Occipital lobe (tissue), 2 donors: Measurements from ENCODE around the gene C9orf85. TPM values are rescaled to one million over a fixed set of nuclear protein-coding genes. Genes with fewer than 3 reads are reported as not detected.
"Not testable (repeated sequence)": the region's sequence is repeated elsewhere in the genome, so short reads cannot be mapped to it uniquely, and the experiment has no call there.

Source experiments
- DNase-seq: peaks from one replicate; lab custom pipeline; 2025; lab: John Stamatoyannopoulos, UW
- total RNA-seq: library from RNA; depleted of rRNA; stranded (reverse); fragments of >200 nt; gene quantifications from one replicate; pipeline ENCODE4 v1.2.3, GENCODE V29; 2014

Gene C9orf85
- total RNA-seq, 1 donor from 2014 or later = 14.2 TPM

GRCh38 chr9:71937898-71938297 lies 26.5 kb downstream of the C9orf85 start:
- DNase-seq = no peak

- no peak for DNase-seq
These were observed 29.7 kb downstream of the C9orf85 start for GRCh38 chr9:71941060-71941568.

DNA sequence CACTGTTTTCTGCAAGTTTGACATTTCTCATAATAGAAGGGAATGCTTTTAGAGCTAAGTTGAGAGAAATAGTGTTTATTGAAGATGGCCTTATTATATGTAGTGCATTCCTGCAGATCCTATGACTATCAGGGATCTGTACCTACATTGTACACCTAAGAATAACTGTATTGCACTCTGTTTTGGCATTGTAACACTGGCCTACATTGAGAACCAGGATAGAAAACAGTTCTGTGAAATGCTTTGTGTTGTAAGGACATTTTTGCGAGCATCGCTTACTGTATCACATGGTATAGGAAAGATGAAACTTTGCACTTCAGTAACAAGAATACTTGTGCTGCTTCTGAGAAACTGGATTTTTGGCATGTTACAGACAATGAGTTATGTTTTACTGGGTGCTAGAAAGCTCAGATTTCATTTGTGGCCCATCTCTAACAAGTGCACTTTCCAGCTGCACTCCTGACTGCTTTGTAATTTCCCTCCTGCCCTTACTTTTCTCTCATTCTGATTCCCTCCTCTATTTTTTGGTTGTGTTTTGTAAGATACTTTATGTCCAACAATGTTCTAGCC lies 30.6 kb downstream of the C9orf85 start:
- no peak for DNase-seq

DNA sequence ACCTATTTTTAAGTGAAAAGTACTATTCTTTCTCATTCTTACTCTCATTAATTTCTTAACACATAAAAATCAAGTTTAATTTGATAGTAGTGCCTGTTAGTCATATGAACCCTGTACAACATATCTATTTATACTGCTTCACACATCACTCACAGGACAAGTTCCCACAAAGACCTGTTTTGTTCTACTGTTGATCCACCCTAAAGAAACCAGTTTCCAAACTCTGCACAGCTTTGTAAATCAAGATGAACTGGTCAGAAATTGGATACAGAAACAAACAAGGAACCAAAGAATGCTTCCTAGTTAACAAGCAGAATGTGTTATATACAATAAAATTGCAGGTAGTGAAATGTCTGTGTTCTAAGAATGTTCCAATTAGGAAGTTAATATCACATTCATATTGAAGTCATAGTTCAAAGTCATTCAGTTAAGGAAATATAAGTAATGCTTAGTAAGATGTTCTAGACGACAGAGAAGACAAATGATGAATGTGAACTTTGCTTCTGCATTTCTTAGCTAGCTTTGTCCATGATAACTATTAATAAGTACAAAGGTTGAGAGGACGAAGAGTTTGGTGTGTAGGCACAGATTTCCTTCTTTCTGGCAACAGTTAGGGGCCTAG lies 33.4 kb downstream of the C9orf85 start:
- DNase-seq = no peak

DNA sequence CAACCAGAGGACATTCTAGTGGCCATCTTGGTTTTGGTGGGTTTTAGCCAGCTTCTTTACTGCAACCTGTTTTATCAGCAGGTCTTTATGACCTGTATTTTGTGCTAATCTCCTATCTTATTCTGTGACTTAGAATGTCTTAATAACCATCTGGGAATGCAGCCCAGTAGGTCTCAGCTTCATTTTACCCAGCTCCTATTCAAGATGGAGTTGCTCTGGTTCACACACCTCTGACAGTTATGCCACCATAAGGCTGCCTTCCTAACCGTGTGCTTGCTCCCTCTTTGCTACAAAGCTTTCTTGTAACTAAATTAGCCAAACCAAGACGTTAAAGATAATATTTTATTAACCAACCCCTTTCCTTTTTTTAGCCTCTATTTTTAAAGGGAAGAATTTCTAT lies 43.2 kb downstream of the C9orf85 start:
- DNase-seq = not testable (repeated sequence)

- DNase-seq = no peak
These were observed 44.0 kb downstream of the C9orf85 start for GRCh38 chr9:71955300-71955915.

DNA sequence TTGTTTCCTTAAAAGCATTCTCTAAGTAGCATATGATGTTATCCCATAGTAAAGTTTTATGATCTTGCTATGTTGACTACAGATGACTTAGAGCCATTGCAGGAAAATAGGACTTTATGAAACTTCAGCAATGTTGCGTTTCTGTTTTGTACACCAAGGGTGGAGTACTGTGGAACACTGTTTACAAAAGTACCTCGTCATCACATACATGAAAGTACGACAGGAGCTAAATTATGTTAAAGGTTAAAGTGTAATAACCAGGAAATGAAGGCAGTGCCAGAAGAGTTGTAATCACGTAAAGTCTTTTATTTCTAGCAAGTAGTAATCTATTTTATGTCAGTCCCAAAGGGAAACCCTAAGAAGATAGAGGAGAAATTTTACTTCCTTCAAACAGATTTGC lies 50.9 kb downstream of the C9orf85 start:
- DNase-seq = no peak

DNA sequence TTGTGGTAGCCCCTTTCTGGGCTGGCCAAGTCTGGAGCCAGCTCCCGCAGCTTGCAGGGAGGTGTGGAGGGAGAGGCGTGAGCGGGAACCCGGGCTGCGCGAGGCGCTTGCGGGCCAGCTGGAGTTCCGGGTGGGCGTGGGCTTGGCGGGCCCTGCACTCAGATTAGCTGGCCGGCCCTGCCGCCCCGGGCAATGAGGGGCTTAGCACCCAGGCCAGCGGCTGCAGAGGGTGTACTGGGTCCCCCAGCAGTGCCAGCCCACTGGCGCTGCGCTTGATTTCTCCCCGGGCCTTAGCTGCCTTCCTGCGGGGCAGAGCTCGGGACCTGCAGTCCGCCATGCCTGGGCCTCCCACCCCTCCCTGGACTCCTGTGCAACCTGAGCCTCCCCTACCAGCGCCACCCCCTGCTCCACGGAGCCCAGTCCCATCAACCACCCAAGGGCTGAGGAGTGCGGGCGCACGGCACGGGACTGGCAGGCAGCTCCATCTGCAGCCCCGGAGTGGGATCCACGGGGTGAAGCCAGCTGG lies 52.1 kb downstream of the C9orf85 start:
- DNase-seq = not testable (repeated sequence)

DNA sequence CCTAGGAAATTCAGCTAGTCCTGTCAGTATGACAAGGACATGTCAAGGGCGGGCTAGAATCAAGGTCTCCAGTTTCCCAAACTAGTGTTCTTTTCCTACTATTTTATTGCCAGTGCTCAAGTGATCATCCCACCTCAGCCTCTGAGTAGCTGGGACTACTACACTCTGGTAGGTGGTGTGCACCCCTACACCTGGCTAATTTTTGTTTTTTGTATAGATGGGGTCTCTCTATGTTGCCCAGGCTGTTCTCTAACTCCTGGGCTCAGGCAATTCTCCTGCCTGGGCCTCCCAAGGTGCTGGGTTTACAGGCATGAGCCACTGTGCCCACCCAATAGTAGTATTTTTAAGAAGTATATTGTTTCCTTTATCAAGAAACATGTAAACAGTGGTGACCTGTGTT lies 54.0 kb downstream of the C9orf85 start:
- DNase-seq = no peak

DNA sequence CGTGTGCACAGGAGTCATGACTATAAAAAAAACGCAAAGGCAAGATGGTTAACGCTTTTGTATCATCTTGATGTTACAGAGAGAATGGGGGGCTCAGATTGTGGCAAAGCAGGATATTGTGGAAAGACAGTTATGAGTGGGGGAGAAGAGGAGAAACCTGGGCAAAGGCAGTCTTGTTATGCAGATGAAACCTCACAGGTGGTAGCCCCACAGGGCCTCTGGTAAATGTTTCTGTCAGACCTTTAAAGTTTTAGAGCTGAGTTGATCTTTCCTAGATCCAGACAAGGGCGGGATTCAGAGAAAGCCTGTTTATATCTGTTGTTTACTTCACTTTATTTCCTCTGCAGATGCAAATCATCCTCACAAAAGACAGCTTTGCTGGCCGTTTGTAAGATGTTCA lies 55.2 kb downstream of the C9orf85 start:
- DNase-seq = no peak

DNA sequence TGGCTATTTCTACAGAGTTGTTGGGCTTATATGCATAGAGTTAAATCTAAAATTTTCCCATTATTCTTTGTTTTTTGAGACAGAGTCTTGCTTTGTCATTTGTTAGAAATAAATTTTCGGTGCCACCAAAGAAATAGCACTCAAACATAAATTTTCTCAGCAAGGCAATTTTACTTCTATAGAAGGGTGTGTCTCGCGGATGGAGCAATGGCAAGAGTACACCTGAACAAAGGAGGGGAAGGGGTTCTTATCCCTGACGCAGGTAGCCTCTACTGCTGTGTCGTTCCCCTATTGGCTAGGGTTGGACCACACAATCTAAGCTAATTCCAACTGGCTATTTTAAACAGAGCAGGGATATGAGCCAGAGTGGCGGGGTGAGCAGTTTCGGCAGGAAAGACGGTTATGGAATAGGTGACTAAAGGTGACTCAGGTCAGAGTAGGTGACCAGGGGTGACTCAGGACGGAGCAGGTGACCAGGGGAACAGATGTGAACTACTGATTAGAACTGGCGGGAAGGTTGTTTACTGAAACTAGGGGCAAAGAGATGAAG lies 57.2 kb downstream of the C9orf85 start:
- DNase-seq = no peak

DNA sequence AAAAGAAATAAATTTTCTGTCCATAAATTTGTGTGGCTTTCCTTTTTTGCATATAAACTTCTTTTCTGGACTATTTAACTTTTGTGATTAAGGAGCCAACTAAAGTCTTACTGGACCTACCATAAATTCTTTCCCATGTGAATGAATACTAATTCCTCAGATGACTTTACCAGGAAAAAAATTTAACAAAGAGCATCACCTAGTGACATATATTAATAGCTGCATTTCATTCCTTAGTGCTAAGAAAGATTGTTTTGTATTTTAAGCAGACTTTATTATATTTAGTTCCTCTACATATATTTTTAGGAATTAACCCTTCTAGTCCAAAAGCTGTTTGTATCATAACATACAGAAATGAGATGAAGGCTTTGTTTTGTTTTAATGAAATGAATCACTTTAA lies 64.4 kb downstream of the C9orf85 start:
- DNase-seq = no peak

DNA sequence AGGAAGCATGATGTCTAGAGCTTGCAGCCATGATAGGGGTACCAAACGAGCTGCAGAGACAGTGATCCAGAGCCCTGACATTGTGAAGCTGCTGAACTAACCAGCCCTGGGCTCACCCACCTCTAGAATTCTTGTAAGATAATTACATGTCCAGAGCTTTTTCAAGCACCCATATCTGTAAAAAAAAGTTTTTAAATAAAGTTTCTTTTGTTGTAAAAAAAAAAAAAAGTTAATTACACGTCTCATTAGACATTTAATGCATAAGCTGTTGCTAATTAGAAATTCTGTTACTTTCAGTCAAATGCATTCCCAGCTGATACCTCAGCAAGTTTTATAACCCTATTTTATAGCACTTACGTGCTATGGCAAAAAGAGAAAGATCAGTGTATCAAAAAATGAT lies 65.6 kb downstream of the C9orf85 start:
- DNase-seq = no peak

GRCh38 chr9:71980266-71981190 lies 69.1 kb downstream of the C9orf85 start:
- no peak for DNase-seq

DNA sequence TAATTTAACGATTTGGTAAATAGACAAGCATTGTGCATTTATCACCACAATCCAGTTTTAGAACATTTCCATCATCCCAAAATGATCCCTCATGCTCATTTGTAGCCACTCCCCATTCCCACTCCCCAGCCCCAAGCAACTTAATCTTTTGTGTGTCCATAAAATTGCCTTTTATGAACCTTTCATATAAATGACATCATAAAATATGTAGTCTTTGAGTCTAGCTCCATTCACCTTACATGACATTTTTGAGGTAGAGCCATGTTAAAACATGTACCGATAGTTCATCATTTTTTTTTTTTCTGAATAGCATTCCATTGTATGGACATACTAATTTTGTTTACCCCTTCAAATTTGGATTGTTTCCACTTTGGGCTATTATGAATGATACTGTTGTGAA lies 70.5 kb downstream of the C9orf85 start:
- DNase-seq = no peak

GRCh38 chr9:71984403-71984802 lies 73.0 kb downstream of the C9orf85 start:
- DNase-seq = no peak

GRCh38 chr9:71984831-71985281 lies 73.4 kb downstream of the C9orf85 start:
- no peak for DNase-seq

DNA sequence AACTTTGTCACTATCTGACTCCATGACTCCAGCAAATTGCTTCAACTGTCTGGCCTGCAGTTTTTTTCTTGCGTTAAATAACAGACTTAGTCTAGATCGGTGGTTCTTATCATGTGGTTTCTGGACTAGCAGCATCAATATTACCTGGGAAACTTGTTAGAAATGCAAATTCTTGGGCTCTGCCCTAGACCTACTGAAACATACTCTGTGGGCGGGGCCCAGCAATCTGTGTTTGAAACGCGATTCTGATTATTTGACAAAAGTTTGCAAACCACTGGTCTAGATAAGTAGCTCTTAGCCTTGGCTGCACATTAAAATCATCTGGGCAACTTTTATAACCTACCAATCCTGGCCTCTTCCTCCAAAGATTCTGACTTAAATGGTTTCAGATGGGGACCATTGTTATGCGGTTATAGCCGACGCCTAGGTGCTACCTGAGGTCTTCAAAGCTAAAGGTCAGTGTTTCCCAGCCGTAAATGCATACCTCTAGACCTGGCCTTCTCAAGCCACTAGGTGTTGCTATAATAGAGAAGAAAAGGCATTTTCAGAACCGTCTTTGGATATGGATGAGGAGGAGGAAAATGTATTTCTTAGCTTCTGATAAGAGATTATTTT lies 74.0 kb downstream of the C9orf85 start:
- no peak for DNase-seq

DNA sequence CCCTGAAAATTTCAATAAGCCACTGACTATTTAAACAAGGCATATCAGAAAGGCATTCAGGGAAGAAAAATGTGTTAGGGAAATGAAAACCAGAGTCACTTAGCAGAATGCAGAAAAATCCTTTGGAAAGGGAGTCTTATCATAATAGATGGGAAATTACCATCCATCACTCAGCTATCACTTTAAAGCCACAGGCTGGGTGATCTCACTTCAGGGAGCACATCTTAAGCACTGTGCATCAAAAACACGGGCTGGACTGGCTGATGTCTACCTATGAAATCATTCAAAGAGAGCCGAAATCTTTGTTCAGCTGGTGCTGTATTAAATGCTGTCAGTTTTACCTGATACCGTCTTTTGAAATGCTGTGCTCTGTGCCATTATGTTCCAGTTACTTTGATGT lies 75.5 kb downstream of the C9orf85 start:
- DNase-seq = no peak

GRCh38 chr9:71987471-71988371 lies 76.3 kb downstream of the C9orf85 start:
- DNase-seq = no peak
